ENCODE data around the gene PTPN20. TPM values are rescaled to one million over a fixed set of nuclear protein-coding genes. Genes with fewer than 3 reads are reported as not detected.
A peak's percentile ranks its signal among the peaks of the same experiment; 100 is the strongest.
"Not testable (repeated sequence)": the region's sequence is repeated elsewhere in the genome, so short reads cannot be mapped to it uniquely, and the experiment has no call there.

Gene PTPN20
- polyA plus RNA-seq, 10 donors = 0.52 to 1.8 (median 1.1) TPM

DNA sequence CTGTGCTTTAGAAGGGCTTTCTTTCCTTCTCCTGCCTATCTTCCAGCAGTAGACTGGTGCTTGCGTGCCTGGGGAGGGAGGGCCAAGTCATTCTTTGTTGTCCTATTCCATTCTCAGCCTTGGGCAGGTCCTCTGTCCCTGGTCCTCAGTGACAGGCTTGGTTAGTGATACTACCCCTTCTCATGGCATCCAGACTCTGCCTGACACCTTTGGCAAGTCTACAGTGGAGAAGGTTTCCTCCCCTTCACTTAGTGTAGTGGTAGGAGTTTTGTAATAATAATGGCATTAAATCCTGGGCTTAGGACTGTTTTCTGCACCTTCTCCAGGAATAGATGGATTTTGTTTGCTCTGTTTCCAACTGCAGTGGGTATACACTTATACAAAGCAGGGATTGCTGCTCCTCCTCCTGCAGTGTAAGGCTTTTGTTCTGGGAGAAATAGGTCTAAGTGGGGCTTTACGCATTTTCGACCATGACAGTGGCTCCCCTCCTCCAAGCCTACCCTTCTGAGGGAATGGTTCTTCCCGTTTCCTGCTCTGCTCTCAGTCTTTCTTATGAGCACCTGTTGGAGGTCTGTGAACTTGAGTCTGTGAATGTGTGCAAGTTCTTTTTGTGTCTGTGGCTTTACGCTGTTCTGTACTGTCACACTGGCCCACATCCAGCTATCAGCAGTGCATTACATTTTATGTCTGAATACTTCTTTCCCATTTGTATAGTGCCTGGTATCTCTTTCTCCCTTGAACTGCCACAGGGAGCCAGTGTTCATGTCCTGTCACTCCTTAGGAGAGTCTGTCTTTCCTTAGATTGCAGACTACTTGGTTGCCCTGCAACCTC lies 37.7 kb downstream of the PTPN20 start:
- DNase-seq = peak in 1 of 3 donors; percentile 0

DNA sequence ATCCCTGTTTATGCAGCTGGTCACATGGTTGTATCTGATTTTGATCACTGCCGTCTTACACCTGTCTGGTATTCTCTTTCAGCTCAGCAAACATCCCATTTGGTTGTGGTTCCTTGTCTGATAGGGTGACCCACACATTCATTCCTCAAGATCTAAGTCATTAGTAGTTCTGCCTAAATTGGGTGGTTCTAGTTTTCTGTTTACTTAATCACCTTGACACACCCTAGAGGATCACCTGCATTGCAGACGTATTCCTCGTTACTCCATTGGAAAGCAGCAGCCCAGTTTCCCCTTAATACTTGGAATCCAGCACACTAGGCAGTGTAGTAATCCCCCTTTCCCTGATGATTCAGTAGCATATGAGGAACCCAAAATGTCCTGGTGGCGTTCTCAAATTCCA lies 41.3 kb downstream of the PTPN20 start:
- not testable (repeated sequence) for DNase-seq

DNA sequence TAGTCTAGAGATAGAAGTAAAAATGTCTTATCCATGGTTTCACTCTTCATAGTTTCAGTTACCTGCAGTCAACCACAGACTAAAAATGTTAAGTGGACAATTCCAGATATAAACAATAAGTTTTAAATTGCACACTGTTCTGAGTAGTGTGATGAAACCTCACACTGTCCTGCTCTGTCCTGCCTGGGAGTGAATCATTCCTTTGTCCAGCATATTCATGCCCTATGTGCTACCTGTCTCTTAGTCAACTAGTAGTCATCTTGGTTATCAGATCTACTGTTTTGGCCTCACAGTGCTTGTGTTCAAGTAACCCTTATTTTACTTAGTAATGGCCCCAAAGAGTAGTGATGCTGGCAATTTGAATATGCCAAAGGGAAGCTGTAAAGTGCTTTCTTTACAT lies 49.5 kb downstream of the PTPN20 start:
- DNase-seq = not testable (repeated sequence)

GRCh38 chr10:46963356-46963755 lies 52.1 kb downstream of the PTPN20 start:
- not testable (repeated sequence) for DNase-seq

DNA sequence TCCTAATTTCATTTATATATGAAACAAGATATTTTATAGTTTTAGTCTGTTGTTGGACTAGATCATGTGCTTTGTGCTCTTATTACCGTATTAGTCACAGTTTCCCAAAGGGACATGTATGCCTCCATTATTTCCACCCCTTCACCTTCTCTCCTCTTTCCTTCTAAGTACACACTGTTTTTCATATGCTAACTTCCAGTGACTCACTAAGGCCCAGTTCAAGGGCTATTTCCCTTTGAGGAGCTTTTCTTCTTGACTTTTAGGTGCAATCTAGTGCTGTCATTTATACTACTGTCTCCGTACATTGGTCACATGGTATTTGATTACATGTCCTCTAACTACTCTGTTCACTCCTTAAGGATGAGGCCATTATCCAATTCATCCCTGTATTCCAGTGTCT lies 55.8 kb downstream of the PTPN20 start:
- not testable (repeated sequence) for DNase-seq

DNA sequence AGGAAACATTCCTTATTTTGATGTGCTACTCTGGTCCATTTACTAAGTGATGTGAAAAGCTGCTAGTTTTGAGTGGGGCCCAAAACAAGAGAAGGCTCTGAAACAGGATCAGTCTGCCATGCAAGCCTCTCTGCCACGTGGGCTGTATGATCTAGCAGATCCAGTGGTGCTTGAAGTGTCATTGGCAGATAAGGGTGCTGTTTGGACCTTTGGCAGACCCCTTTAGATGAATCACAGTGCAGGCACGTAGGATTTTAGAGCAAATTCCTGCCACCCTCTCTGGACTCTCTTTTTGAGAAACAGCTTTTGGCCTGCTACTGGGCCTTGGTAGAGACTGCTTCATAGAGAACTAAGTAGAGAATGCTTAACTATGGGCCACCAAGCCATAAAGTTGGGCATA lies 69.0 kb downstream of the PTPN20 start:
- DNase-seq = not testable (repeated sequence)

DNA sequence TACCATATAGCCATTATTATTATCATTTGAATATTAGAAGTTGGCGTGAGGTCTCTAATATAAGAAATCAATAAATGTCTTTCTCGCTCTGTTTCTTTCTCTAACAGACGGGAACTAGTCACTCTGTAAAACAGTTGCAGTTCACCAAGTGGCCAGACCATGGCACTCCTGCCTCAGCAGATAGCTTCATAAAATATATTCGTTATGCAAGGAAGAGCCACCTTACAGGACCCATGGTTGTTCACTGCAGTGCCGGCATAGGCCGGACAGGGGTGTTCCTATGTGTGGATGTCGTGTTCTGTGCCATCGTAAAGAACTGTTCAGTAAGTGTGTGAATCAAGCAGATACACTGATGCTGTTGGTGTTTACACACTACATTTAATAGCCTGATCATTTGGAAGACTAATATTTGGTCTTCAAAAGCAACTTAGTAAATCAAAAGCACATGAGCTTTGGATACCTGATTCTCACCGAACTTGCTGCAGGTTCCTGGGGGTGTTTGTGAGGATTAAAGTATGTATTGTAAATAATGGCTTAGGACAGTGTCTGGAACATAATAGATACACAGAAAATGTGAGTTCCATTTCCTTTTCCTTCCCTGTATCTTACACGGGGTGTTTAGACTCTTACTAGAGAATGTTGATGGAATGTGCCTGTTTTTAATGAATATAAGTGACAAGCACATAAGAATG lies 76.2 kb downstream of the PTPN20 start:
- DNase-seq = not testable (repeated sequence)

GRCh38 chr10:46992803-46993561 lies 81.8 kb downstream of the PTPN20 start:
- DNase-seq = peak; percentile 41 to 75 (median 45)

- DNase-seq = no peak
These were observed 84.0 kb downstream of the PTPN20 start for GRCh38 chr10:46995234-46995633.

- DNase-seq = no peak
These were observed 87.0 kb downstream of the PTPN20 start for GRCh38 chr10:46998192-46998591.

GRCh38 chr10:46998595-46998994 lies 87.4 kb downstream of the PTPN20 start:
- no peak for DNase-seq

DNA sequence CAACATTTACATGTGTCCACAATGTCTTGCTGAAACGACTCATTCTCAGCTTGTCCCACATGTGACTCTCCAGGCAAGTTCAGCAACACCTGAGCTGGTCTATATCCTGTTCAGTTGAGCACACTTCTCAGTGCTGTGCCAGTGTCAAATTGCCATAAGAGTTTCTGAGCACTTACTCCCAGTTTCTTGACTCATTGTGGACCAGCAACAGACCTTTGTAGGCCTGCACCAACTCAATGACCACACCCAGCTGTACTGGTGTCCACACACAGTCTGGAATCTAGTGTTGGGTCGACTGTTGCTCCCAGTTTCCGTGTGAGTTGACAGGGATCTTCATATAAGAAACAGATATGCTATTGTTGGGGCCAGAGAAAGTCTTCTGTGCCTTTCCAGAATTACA lies 88.0 kb downstream of the PTPN20 start:
- no peak for DNase-seq

- no peak for DNase-seq
These were observed 97.5 kb downstream of the PTPN20 start for GRCh38 chr10:47008769-47009168.

GRCh38 chr10:47009215-47009838 lies 98.1 kb downstream of the PTPN20 start:
- no peak for DNase-seq

DNA sequence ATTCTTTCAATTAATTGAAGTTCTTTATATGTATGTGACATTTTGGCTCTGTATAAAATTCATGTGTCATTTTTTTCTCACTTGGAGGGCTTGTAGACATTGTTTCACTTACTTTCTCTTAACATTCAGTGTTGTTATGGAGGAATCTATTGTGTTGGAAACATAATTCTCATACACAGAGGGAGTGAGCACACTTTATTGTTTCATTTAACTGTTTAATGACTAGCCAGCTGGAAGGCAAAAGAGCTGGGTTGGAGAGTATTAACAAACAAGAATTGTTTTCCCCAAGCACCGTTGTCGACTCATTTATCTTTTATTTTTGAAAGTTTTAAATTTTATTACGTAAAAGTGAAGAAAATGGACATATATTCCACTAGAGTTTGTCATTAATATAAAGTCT lies 98.8 kb downstream of the PTPN20 start:
- DNase-seq = no peak

DNA sequence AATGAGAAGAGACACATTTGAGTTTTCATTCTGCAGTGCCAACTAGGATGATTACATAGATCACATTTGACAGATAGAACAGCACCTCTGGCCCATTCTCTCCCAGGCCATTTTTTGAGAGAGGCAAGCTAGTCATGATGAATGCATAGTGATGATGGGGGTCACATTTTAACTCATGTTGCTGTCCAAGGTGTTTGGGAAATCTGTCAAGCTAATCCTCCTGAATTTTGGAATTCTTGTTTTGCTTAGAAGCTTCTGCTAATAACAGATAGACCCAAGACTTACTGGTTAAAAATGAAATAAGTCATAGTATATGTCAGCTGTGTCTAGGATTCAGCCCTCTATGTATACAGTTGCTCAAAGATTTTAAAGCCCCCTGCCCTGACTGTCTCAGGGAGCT lies 101.0 kb downstream of the PTPN20 start:
- no peak for DNase-seq

DNA sequence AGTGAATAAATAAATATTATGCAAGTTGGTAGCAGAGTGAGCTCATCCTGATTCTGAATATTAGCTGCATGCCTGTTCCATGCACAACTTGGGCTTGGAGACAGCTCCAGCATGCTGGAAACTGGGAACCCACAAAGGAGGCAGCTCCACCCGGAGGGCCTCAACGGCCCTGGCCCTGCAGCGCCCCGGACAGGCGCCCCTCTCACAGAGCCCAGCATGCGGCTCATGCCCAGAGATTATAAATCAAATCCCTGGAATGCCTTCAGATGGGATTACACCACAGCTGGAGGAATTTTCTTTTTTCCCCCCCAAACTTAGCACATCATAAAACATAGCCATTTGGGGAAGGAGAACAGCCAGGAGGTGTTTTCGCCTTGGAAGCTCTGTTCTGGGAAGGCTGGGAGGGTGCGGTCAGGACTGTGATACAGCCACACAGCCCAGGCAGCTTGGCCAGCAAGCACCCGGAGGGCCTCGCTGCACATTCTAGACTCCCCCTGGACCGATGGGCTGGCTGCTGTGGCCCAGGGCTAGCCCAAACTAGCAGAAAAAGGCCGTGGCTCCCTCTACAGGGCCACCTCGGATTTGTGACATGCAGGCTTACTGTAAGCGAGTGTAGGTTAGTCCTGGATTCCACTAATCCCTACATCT lies 102.4 kb downstream of the PTPN20 start:
- DNase-seq = peak in 1 of 3 donors; percentile 71

- DNase-seq = no peak
These were observed 104.2 kb downstream of the PTPN20 start for GRCh38 chr10:47015404-47015803.

DNA sequence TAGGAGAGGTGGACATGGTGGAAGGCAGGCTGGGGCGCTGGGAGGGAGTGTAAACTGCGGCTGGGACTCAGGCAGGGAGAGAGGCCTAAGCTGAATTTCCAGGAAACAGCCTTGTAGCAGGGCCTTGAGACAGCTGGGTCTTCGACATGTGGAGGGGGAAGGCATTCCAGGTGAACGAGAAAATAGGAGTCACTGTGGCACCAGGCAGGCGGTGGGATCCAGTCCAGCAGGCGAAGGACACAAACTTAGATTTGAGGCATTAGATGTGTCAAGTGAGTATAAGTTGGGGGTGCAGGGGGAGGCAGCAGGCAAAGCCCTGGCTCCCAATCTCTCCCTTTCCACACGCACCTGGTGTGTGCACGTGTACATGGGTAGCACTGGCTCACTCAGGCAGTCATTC lies 105.3 kb downstream of the PTPN20 start:
- DNase-seq = no peak

- no peak for DNase-seq
These were observed 107.0 kb downstream of the PTPN20 start for GRCh38 chr10:47018026-47018735.
